Measurements from ENCODE around the gene TMEM254.
"Not testable (repeated sequence)": the region's sequence is repeated elsewhere in the genome, so short reads cannot be mapped to it uniquely, and the experiment has no call there.

The TMEM254 gene

GRCh38 chr10:80081801-80082750 lies 3.6 kb downstream of the TMEM254 start:
- Histone ChIP-seq H3K4me1 (peaks cover 0 to 16% (median 8%) of the 10 kb centered on the region in 4 donors), H3K4me3 (no peak overlapping the region), H3K27me3 (no peaks in the 10 kb centered on the region), H3K36me3 (peaks cover 13 to 32% (median 18%) of the 10 kb centered on the region in 3 donors), H3K27ac (no peak overlapping the region), H3K9me3 (no peaks in the 10 kb centered on the region)
- TF ChIP-seq, protein P1, sequence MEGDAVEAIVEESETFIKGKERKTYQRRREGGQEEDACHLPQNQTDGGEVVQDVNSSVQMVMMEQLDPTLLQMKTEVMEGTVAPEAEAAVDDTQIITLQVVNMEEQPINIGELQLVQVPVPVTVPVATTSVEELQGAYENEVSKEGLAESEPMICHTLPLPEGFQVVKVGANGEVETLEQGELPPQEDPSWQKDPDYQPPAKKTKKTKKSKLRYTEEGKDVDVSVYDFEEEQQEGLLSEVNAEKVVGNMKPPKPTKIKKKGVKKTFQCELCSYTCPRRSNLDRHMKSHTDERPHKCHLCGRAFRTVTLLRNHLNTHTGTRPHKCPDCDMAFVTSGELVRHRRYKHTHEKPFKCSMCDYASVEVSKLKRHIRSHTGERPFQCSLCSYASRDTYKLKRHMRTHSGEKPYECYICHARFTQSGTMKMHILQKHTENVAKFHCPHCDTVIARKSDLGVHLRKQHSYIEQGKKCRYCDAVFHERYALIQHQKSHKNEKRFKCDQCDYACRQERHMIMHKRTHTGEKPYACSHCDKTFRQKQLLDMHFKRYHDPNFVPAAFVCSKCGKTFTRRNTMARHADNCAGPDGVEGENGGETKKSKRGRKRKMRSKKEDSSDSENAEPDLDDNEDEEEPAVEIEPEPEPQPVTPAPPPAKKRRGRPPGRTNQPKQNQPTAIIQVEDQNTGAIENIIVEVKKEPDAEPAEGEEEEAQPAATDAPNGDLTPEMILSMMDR (IDR thresholded peaks at IDR 0.05): no peak
- intact Hi-C loops (cut with DNase I; ENCODE audit: low total_unique reads): no loop called here
- no peak for DNase-seq

GRCh38 chr10:80090121-80090520 lies 11.7 kb downstream of the TMEM254 start:
- H3K27me3 ChIP-seq: no peaks in the 10 kb centered on the region
- no peaks in the 10 kb centered on the region for H3K9me3 ChIP-seq
- no peak overlapping the region for H3K4me3 ChIP-seq
- no peak overlapping the region for H3K27ac ChIP-seq
- TF ChIP-seq, protein P1 (IDR thresholded peaks at IDR 0.05): no peak
- H3K4me1 ChIP-seq: no peaks in the 10 kb centered on the region
- DNase-seq: no peak
- intact Hi-C loops (cut with DNase I; ENCODE audit: low total_unique reads): no loop called here
- peaks cover 0 to 31% (median 3%) of the 10 kb centered on the region in 3 donors for H3K36me3 ChIP-seq

DNA sequence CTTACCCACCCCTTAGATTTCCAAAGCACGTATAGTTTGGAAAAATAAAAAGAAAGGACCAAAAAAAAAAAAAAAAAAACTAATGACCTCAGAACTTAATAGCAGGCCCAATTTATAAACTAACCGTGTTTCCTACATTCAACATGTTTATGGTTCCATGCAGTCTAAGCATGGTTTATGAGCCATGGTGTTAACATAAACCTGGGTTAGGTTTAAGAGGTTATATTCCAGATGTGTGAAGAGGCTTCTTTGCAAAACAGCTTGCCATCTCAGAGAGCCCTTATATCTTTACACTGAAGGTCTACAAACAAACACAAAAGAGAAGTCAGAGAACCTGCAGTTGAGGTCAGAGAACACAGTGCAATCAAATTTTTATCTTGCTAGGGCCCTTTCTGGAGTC lies 15.8 kb downstream of the TMEM254 start:
- TF ChIP-seq, protein P1 (IDR thresholded peaks at IDR 0.05): no peak
- Histone ChIP-seq H3K9me3 (no peaks in the 10 kb centered on the region), H3K27ac (no peak overlapping the region), H3K4me1 (no peaks in the 10 kb centered on the region), H3K27me3 (no peaks in the 10 kb centered on the region), H3K36me3 (peaks cover 0 to 23% (median 0%) of the 10 kb centered on the region in 3 donors), H3K4me3 (no peak overlapping the region)
- DNase-seq: no peak
- intact Hi-C loops (cut with DNase I; ENCODE audit: low total_unique reads): no loop called here

- H3K4me3 ChIP-seq; intact Hi-C loops (cut with DNase I; ENCODE audit: low total_unique reads); H3K36me3 ChIP-seq; H3K27me3 ChIP-seq; H3K9me3 ChIP-seq; DNase-seq; H3K27ac ChIP-seq; H3K4me1 ChIP-seq: not testable (repeated sequence)
Measured at GRCh38 chr10:80098272-80098671, 19.8 kb downstream of the TMEM254 start.

GRCh38 chr10:80099295-80099694 lies 20.8 kb downstream of the TMEM254 start:
- intact Hi-C loops (cut with DNase I; ENCODE audit: low total_unique reads); H3K27ac ChIP-seq; H3K9me3 ChIP-seq; H3K27me3 ChIP-seq; H3K4me3 ChIP-seq; DNase-seq; H3K36me3 ChIP-seq: not testable (repeated sequence)
- peaks cover 0 to 12% (median 3%) of the 10 kb centered on the region in 4 donors for H3K4me1 ChIP-seq

DNA sequence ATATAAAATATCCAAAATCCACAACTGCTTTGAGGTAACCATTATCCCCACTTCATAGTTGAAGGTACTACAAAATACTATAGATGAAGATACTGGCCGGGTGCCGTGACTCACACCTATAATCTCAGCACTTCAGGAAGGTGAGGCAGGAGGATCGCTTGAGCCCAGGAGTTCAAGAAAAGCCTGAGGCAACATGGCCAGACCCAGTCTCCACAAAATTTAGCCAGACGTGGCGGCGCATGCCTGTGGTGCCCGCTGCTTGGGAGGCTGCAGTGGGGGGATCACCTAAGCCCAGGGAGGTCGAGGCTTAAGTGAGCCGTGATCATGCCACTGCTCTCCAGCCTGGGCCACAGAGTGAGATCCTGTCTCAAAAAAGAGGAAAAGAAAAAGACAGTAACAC lies 21.7 kb downstream of the TMEM254 start:
- no peak overlapping the region for H3K4me3 ChIP-seq
- H3K9me3 ChIP-seq: no peaks in the 10 kb centered on the region
- H3K4me1 ChIP-seq: peaks cover 0 to 20% (median 3%) of the 10 kb centered on the region in 4 donors
- DNase-seq: no peak
- intact Hi-C loops (cut with DNase I; ENCODE audit: low total_unique reads): no loop called here
- no peak overlapping the region for H3K27ac ChIP-seq
- no peaks in the 10 kb centered on the region for H3K27me3 ChIP-seq
- TF ChIP-seq, protein P1 (IDR thresholded peaks at IDR 0.05): no peak
- no peaks in the 10 kb centered on the region for H3K36me3 ChIP-seq
